Prostate gland (tissue), 2 donors: Measurements from ENCODE around the gene GALNT2. TPM values are rescaled to one million over a fixed set of nuclear protein-coding genes. Genes with fewer than 3 reads are reported as not detected.

Experiments
- DNase-seq: peaks from one replicate; pipeline ENCODE4 v3.0.0-alpha.2; 2019; ENCODE audit warnings: low spot score
- H3K27ac ChIP-seq, 2 donors: fragments of 200-600 bp; sonication (generic); 2 replicates each; pipeline ENCODE4 v1.5.1; 2017 to 2019
- H3K27me3 ChIP-seq: fragments of 200-600 bp; sonication (generic); replicated peaks from 2 replicates; pipeline ENCODE4 v1.5.1; 2019; ENCODE audit not compliant: insufficient read depth
- H3K36me3 ChIP-seq, 2 donors: fragments of 200-600 bp; sonication (generic); 1 replicate in 1 of 2; 2 replicates in 1 of 2; pipeline versions ENCODE4 v1.5.1 to v1.8.1; 2017 to 2019
- H3K4me1 ChIP-seq: fragments of 200-600 bp; sonication (generic); replicated peaks from 2 replicates; pipeline ENCODE4 v1.5.1; 2019
- H3K4me3 ChIP-seq, 2 donors: fragments of 200-600 bp; sonication (generic); 2 replicates each; pipeline ENCODE4 v1.5.1; 2017 to 2019
- H3K9me3 ChIP-seq: fragments of 200-600 bp; sonication (generic); 2 replicates; pipeline ENCODE4 v1.5.1; 2017
- CTCF ChIP-seq, 4 experiments: fragments of 200-600 bp in 2 of 4; fragments of 450-650 bp in 2 of 4; sonication (generic) in 2 of 4; IDR thresholded peaks; 1 replicate in 3 of 4; 2 replicates in 1 of 4; pipeline ENCODE4 v1.5.1; 2016 to 2019; ENCODE audit warnings: antibody characterized with exemption in 4 of 4, mild to moderate bottlenecking in 2 of 4, moderate library complexity in 2 of 4
- POLR2A ChIP-seq: fragments of 450-650 bp; IDR thresholded peaks from one replicate; pipeline ENCODE4 v1.6.1; 2016; ENCODE audit warnings: antibody characterized with exemption, mild to moderate bottlenecking
- POLR2AphosphoS5 ChIP-seq: sonication (generic); formaldehyde crosslinking; IDR thresholded peaks from one replicate; pipeline ENCODE4 v1.6.1; 2017; ENCODE audit warnings: antibody characterized with exemption
- WGBS: methylation state at CpG from one replicate; pipeline ENCODE4 v1.1.5; 2018; 5-methylcytosine and 5-hydroxymethylcytosine counted together
- intact Hi-C: fragments of 100-400 bp; cut with DNase I; formaldehyde crosslinking; loops from one replicate; pipeline ENCODE4 v1.14.2; 2022
- total RNA-seq, 2 donors: library from RNA; depleted of rRNA; stranded (reverse); fragments of >200 nt; gene quantifications; one replicate each; pipeline ENCODE4 v1.1.0, GENCODE V29; 2016

GALNT2 gene
- total RNA-seq, 2 donors from 2014 or later = 34.1 to 125 TPM

- Histone ChIP-seq H3K4me3 (no peak overlapping the region), H3K36me3 (no peaks in the 10 kb centered on the region), H3K27ac (no peak overlapping the region), H3K9me3 (no peaks in the 10 kb centered on the region), H3K27me3 (no peaks in the 10 kb centered on the region), H3K4me1 (no peaks in the 10 kb centered on the region)
- no peak for DNase-seq
- WGBS = 96% methylated on average over 5 of the region's 5 CpGs
- TF ChIP-seq POLR2A (no peak), CTCF (IDR thresholded peaks at IDR 0.05) (no peak), POLR2AphosphoS5 (no peak)
- intact Hi-C loops = no loop called here
Observed at GRCh38 chr1:230196077-230196476, 129.0 kb downstream of the GALNT2 start.

- Histone ChIP-seq H3K4me1 (no peaks in the 10 kb centered on the region), H3K36me3 (no peaks in the 10 kb centered on the region), H3K27me3 (no peaks in the 10 kb centered on the region), H3K4me3 (no peak overlapping the region), H3K9me3 (no peaks in the 10 kb centered on the region), H3K27ac (no peak overlapping the region)
- TF ChIP-seq POLR2AphosphoS5 (no peak), CTCF (IDR thresholded peaks at IDR 0.05) (no peak), POLR2A (no peak)
- intact Hi-C loops = no loop called here
- DNase-seq = no peak
- WGBS = 94% methylated on average over 41 of the region's 41 CpGs
Observed at GRCh38 chr1:230197644-230198567, 130.9 kb downstream of the GALNT2 start.

GRCh38 chr1:230199034-230199433 is 132.0 kb downstream of the GALNT2 start:
- no peaks in the 10 kb centered on the region for H3K4me1 ChIP-seq
- no peak for DNase-seq
- intact Hi-C loops = no loop called here
- no peak overlapping the region for H3K4me3 ChIP-seq
- WGBS = 87% methylated on average over 7 of the region's 7 CpGs
- no peak for TF ChIP-seq POLR2AphosphoS5
- no peak for TF ChIP-seq POLR2A
- no peak for TF ChIP-seq CTCF (IDR thresholded peaks at IDR 0.05)
- no peaks in the 10 kb centered on the region for H3K9me3 ChIP-seq
- H3K27me3 ChIP-seq = no peaks in the 10 kb centered on the region
- no peaks in the 10 kb centered on the region for H3K36me3 ChIP-seq
- no peak overlapping the region for H3K27ac ChIP-seq

- no peaks in the 10 kb centered on the region for H3K36me3 ChIP-seq
- no peaks in the 10 kb centered on the region for H3K9me3 ChIP-seq
- 97% methylated on average over 4 of the region's 4 CpGs for WGBS
- H3K4me1 ChIP-seq = no peaks in the 10 kb centered on the region
- H3K27ac ChIP-seq = no peak overlapping the region
- no peaks in the 10 kb centered on the region for H3K27me3 ChIP-seq
- DNase-seq = no peak
- no peak overlapping the region for H3K4me3 ChIP-seq
- intact Hi-C loops = no loop called here
- TF ChIP-seq POLR2A = no peak
- no peak for TF ChIP-seq CTCF (IDR thresholded peaks at IDR 0.05)
Observed at GRCh38 chr1:230199554-230199953, 132.5 kb downstream of the GALNT2 start.

GRCh38 chr1:230200276-230200675 is 133.2 kb downstream of the GALNT2 start:
- no peak for DNase-seq
- Histone ChIP-seq H3K27ac (no peak overlapping the region), H3K4me3 (no peak overlapping the region), H3K36me3 (no peaks in the 10 kb centered on the region), H3K9me3 (no peaks in the 10 kb centered on the region), H3K4me1 (no peaks in the 10 kb centered on the region), H3K27me3 (no peaks in the 10 kb centered on the region)
- no peak for TF ChIP-seq POLR2AphosphoS5
- no peak for TF ChIP-seq CTCF (IDR thresholded peaks at IDR 0.05)
- TF ChIP-seq POLR2A = no peak
- intact Hi-C loops = no loop called here
- WGBS = 96% methylated on average over 9 of the region's 9 CpGs
